Body of pancreas (tissue), 4 donors: Measurements from ENCODE around the gene GLP2R. TPM values are rescaled to one million over a fixed set of nuclear protein-coding genes. Genes with fewer than 3 reads are reported as not detected.
A peak's percentile ranks its signal among the peaks of the same experiment; 100 is the strongest.

ENCODE experiments used
- ATAC-seq: fragments of 150-250 bp; one replicate; pipeline ENCODE4 v1.9.1; 2016
- DNase-seq, 4 donors: peaks; one replicate each; pipeline ENCODE4 v3.0.0-alpha.2; 2019
- H3K27ac ChIP-seq, 4 donors: fragments of 200-600 bp; sonication (generic); 1 replicate in 3 of 4; 2 replicates in 1 of 4; pipeline versions ENCODE4 v1.5.1 to v1.6.1; 2016 to 2019; ENCODE audit warnings: mild to moderate bottlenecking in 1 of 4, mixed read lengths in 1 of 4, moderate library complexity in 1 of 4
- H3K27me3 ChIP-seq, 2 donors: fragments of 200-600 bp; sonication (generic); one replicate each; pipeline ENCODE4 v1.6.0; 2016; ENCODE audit warnings: mild to moderate bottlenecking in 1 of 2
- H3K36me3 ChIP-seq, 2 donors: fragments of 200-600 bp; sonication (generic); replicated peaks in 1 of 2; 2 replicates each; pipeline ENCODE4 v1.5.1; 2016; ENCODE audit warnings: low read depth in 2 of 2; ENCODE audit not compliant: insufficient read depth in 1 of 2
- H3K4me1 ChIP-seq: fragments of 200-600 bp; sonication (generic); one replicate; pipeline ENCODE4 v1.6.0; 2016
- H3K4me3 ChIP-seq, 2 donors: fragments of 200-600 bp; sonication (generic); 1 replicate in 1 of 2; 2 replicates in 1 of 2; pipeline ENCODE4 v1.5.1; 2016 to 2019
- H3K9me3 ChIP-seq, 3 donors: fragments of 200-600 bp; sonication (generic); 1 replicate in 2 of 3; 2 replicates in 1 of 3; pipeline ENCODE4 v1.5.1; 2016
- POLR2A ChIP-seq, 3 donors: fragments of 450-650 bp; IDR thresholded peaks; one replicate each; pipeline ENCODE4 v1.6.1; 2016; ENCODE audit warnings: antibody characterized with exemption in 3 of 3, mild to moderate bottlenecking in 2 of 3
- WGBS, 2 donors: methylation state at CpG; one replicate each; pipeline ENCODE4 v1.1.5; 2017; 5-methylcytosine and 5-hydroxymethylcytosine counted together
- intact Hi-C: fragments of 100-400 bp; cut with DNase I; formaldehyde crosslinking; loops from one replicate; pipeline ENCODE4 v1.15.1; 2023
- total RNA-seq, 2 donors: library from RNA; depleted of rRNA; stranded (reverse); fragments of >200 nt; gene quantifications; one replicate each; pipeline ENCODE4 v1.1.0, GENCODE V29; 2016
- TF ChIP-seq, protein P1 (sequence below), 7 experiments: fragments of 450-650 bp in 4 of 7; fragments of 200-600 bp in 3 of 7; sonication (generic) in 3 of 7; IDR thresholded peaks; one replicate each; pipeline ENCODE4 v1.5.1; 2016 to 2019; ENCODE audit warnings: antibody characterized with exemption in 7 of 7

Gene GLP2R
- total RNA-seq, 2 donors from 2014 or later = 4.6 to 4.7 TPM

DNA sequence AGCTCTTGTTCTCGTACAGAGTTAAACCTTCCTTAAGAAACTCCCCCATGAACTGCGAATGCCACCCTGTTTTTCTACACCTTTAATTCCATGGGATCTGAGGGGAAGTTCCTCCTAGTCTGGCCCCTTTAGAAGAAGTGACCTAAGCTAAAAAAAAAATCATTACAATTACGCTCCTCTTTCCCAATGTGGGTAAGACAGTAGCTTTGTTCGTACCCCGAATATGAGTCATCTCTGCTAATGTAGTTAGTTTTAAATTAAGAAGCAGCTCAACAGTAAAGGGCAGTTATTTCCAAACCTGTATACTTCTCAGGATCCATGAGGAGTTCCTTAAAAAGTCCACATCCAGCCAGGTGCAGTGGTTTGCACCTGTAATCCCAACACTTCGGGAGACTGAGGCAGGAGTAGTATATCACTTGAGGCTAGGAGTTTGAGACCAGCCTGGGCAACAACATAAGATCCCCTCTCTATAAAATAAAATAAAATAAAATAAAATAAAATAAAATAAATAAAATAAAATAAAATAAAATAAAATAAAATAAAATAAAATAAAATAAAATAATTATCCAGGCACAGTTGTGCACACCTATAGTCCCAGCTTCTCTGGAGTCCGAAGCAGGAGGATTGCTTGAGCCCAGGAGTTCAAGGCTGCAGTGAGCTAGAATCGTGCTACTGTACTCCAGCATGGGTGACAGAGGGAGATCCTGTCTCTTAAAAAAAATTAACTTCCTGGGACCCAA, 53.2 kb downstream of the GLP2R start:
- no peaks in the 10 kb centered on the region for H3K4me1 ChIP-seq
- no peak overlapping the region for H3K4me3 ChIP-seq
- TF ChIP-seq POLR2A (IDR thresholded peaks at IDR 0.05) = no peak
- TF ChIP-seq, protein P1, sequence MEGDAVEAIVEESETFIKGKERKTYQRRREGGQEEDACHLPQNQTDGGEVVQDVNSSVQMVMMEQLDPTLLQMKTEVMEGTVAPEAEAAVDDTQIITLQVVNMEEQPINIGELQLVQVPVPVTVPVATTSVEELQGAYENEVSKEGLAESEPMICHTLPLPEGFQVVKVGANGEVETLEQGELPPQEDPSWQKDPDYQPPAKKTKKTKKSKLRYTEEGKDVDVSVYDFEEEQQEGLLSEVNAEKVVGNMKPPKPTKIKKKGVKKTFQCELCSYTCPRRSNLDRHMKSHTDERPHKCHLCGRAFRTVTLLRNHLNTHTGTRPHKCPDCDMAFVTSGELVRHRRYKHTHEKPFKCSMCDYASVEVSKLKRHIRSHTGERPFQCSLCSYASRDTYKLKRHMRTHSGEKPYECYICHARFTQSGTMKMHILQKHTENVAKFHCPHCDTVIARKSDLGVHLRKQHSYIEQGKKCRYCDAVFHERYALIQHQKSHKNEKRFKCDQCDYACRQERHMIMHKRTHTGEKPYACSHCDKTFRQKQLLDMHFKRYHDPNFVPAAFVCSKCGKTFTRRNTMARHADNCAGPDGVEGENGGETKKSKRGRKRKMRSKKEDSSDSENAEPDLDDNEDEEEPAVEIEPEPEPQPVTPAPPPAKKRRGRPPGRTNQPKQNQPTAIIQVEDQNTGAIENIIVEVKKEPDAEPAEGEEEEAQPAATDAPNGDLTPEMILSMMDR (IDR thresholded peaks at IDR 0.05) = no peak
- no peak overlapping the region for H3K27ac ChIP-seq
- no peaks in the 10 kb centered on the region for H3K9me3 ChIP-seq
- WGBS, 2 donors = 70 to 71% methylated on average over 8 of the region's 8 CpGs
- H3K27me3 ChIP-seq = no peaks in the 10 kb centered on the region
- DNase-seq (no peak), ATAC-seq (no peak)
- intact Hi-C loops = no loop called here
- no peaks in the 10 kb centered on the region for H3K36me3 ChIP-seq

DNA sequence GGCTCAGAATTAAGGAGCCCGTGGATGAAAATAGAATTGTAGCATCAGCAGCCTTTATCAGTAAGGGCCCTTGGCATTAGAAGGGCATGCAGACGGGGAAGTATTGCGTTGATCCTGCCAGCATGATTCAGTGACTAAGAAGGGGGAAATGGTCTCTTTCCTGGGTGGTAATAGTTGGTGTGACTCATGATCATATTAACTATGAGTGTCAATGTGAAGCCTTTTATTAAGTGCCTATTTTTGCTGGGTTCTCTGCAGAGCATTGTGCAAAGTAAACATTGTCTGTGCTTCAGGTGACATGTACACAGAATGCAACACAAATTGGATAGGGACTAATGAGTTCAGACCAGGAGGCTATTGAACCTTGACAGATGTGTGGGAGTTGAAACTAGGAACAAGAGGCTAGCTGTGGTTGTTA, 54.9 kb downstream of the GLP2R start:
- DNase-seq (peak in 1 of 4 donors; percentile 55), ATAC-seq (no peak)

DNA sequence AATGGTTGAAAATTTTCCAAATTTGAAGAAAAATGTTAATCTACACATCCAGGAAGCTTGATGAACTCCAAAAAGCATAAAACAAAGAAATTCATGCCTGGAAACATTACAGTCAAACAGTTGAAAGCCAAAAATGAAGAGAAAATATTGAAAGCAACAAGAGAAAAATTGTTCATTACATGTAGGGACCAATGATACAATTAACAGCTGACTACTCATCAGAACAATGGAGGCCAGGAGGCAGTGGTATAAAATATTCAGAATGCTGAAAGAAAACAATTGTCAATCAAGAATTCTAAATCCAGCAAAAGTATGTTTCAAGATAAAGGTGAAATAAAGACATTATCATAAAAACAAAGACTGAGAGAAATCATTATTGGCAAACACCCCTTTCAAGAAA, 57.7 kb downstream of the GLP2R start:
- intact Hi-C loops = no loop called here
- Histone ChIP-seq H3K4me1 (no peaks in the 10 kb centered on the region), H3K4me3 (no peak overlapping the region), H3K27me3 (no peaks in the 10 kb centered on the region), H3K9me3 (no peaks in the 10 kb centered on the region), H3K27ac (no peak overlapping the region), H3K36me3 (no peaks in the 10 kb centered on the region)
- no peak for ATAC-seq
- TF ChIP-seq POLR2A (IDR thresholded peaks at IDR 0.05) = no peak
- TF ChIP-seq, protein P1 (IDR thresholded peaks at IDR 0.05) = no peak
- DNase-seq = no peak

More for the DNA sequence above, 54.9 kb downstream of the GLP2R start:
- Histone ChIP-seq H3K4me3 (no peak overlapping the region), H3K27ac (no peak overlapping the region), H3K9me3 (no peaks in the 10 kb centered on the region), H3K4me1 (no peaks in the 10 kb centered on the region), H3K27me3 (no peaks in the 10 kb centered on the region), H3K36me3 (no peaks in the 10 kb centered on the region)
- no peak for TF ChIP-seq POLR2A (IDR thresholded peaks at IDR 0.05)
- intact Hi-C loops = no loop called here
- 50 to 64% methylated on average over 3 of the region's 3 CpGs for WGBS, 2 donors

DNA sequence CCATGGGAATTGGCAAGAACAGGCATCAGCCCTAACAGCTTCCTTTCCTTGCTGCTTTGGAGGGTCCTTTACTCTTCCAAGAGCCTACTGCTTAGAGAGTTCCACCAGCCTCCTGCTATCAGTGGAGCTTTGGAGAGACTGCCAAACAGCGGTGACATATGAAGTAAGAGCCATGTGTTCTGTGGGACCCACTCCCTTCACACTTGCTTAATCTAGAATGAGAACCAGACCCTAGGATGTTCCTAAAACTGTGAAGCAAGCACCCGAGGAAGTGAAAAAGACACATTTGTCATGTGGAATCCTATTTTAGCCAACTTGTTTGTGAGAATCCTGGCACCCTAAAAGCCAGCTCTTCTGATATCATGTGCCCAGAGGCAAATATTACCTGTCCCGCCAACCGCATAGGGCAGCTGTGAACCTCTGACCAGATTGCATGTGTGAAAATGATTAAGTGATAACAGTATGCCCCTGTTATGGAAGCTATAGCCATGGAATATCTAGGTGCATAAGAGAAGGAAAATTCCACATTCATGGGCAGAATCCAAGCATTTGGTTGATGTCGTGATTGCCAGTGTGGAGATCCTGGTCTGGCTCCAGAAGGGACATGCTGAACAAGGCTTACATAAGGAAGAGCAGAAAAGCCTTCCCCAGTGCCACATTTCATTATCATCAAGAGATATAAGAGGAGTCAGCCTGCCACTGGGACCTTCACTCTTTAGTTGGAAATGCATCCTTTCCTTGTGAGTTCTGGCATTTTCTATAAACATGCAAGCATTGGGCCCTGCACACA, 60.6 kb downstream of the GLP2R start:
- intact Hi-C loops = no loop called here
- H3K4me3 ChIP-seq = no peak overlapping the region
- WGBS, 2 donors = 72 to 83% methylated on average over 5 of the region's 5 CpGs

DNA sequence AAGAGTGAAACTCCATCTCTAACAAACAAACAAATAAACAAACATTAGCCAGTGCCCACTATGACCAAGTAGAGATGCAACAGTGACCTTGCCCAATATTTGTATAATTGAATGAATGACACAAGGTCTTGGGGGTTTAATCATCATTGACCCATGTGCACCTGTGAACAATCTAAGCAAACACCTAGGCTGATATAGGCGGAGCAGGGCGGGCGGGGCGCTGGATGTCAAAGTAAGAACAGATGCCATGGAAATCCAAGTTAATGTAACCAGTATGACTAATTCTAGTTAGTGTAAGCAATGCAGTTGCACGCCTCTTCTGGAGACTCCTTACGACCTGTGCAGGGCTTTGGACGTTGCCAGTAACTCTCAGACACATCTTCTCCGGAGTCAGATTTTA, 61.8 kb downstream of the GLP2R start:
- Histone ChIP-seq H3K27ac (no peak overlapping the region), H3K9me3 (no peaks in the 10 kb centered on the region), H3K27me3 (no peaks in the 10 kb centered on the region), H3K4me1 (no peaks in the 10 kb centered on the region), H3K4me3 (no peak overlapping the region), H3K36me3 (no peaks in the 10 kb centered on the region)
- TF ChIP-seq, protein P1 (IDR thresholded peaks at IDR 0.05) = no peak
- TF ChIP-seq POLR2A (IDR thresholded peaks at IDR 0.05) = no peak
- ATAC-seq = no peak
- 65 to 67% methylated on average over 8 of the region's 8 CpGs for WGBS, 2 donors
- DNase-seq = no peak
- intact Hi-C loops = no loop called here

More for the DNA sequence above, 60.6 kb downstream of the GLP2R start:
- no peaks in the 10 kb centered on the region for H3K27me3 ChIP-seq
- H3K27ac ChIP-seq = no peak overlapping the region
- no peaks in the 10 kb centered on the region for H3K36me3 ChIP-seq
- DNase-seq = peak in 1 of 4 donors; percentile 17
- TF ChIP-seq, protein P1 (IDR thresholded peaks at IDR 0.05) = no peak
- no peaks in the 10 kb centered on the region for H3K4me1 ChIP-seq
- H3K9me3 ChIP-seq = no peaks in the 10 kb centered on the region
- ATAC-seq = no peak
